Skeletal muscle cell (primary cell): ENCODE measurements around the gene HECA.
"Not testable (repeated sequence)": the region's sequence is repeated elsewhere in the genome, so short reads cannot be mapped to it uniquely, and the experiment has no call there.

Experiments used
- DNase-seq: peaks from one replicate; pipeline ENCODE4 v3.0.0-alpha.2; 2010; ENCODE audit warnings: low read depth
- H3K4me3 ChIP-seq: 2 replicates; pipeline ENCODE4 v1.5.1; 2011; ENCODE audit warnings: low read depth, mild to moderate bottlenecking, control low read depth, low read length, moderate library complexity

The HECA gene

DNA sequence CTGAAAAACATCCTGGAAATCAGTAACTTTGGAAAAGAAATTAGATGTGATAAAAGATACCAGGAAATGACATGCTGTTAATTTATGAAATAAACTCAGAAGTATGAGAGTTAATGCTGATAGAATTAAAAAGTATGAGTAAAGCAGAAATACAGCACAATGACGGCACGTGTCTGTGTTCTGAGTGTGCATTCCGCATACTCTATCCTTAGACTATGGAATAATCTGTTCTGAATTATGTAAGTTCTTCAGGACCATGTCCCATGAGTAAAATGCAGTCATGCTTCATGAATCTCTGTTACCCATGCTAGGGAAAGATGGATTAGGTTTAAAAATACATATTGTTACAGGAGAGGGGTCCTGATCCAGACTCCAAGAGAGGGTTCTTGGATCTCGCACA is 21.7 kb downstream of the HECA start:
- H3K4me3 ChIP-seq, result no peak overlapping the region
- DNase-seq, result no peak

GRCh38 chr6:139157086-139157485 is 22.2 kb downstream of the HECA start:
- DNase-seq, H3K4me3 ChIP-seq: not testable (repeated sequence)

DNA sequence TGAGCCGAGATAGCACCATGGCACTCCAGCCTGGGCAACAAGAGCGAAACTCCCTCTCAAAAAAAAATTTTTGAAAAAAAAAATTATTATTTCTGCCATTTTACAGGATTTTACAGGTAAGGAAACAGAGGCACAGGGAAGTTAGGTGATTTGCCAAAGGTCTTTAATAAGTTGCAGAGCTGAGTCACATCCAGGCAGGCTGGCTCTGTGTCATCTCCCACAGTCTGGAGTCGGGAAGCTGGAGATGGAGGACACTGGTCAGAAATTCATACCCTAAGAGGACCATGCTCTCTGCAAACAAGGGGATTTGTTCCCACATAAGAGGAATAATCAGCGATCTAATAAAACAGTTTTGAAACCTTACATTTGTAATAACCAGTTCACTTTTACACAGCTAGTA is 24.1 kb downstream of the HECA start:
- no peak for DNase-seq
- no peak overlapping the region for H3K4me3 ChIP-seq

DNA sequence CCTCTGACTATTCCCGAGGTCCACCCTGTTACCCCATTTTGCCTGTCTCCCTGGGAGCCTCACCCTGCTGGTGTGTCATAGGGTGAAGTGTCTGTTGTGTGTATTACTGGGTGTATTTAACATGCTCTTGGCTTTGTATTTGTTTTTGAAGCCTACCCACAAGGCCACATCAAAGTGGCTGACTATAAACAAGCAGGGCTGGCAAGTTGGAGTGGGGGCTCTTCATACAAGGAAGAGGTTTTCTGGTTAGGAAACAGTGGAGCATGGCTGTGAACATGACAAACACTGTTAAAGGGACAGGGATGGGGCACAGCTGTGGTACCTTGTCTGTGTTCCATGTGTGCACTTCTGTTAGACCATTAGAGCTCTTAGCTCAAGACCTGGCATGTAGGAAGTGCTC is 26.3 kb downstream of the HECA start:
- H3K4me3 ChIP-seq, result no peak overlapping the region
- no peak for DNase-seq

GRCh38 chr6:139161817-139162284 is 27.0 kb downstream of the HECA start:
- no peak for DNase-seq
- no peak overlapping the region for H3K4me3 ChIP-seq

GRCh38 chr6:139164001-139164400 is 29.1 kb downstream of the HECA start:
- no peak for DNase-seq
- no peak overlapping the region for H3K4me3 ChIP-seq

GRCh38 chr6:139165324-139165723 is 30.4 kb downstream of the HECA start:
- no peak overlapping the region for H3K4me3 ChIP-seq
- DNase-seq, result no peak

DNA sequence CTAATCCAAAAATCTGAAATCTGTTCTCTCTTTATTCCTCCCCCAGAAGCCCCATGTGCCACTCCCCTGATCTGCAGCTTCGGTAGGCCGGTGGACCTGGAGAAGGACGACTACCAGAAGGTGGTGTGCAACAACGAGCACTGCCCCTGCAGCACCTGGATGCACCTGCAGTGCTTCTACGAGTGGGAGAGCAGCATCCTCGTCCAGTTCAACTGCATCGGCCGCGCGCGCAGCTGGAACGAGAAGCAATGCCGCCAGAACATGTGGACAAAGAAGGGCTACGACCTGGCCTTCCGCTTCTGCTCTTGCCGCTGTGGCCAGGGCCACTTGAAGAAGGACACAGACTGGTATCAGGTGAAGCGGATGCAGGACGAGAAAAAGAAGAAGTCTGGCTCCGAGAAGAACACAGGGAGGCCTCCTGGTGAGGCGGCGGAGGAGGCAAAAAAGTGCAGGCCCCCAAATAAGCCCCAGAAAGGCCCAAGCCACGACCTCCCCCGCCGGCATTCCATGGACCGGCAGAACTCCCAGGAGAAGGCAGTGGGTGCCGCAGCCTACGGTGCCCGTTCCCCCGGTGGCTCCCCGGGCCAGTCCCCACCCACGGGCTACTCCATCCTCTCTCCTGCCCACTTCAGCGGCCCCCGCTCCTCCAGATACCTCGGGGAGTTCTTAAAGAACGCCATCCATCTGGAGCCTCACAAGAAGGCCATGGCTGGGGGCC is 31.5 kb downstream of the HECA start:
- no peak for DNase-seq
- no peak overlapping the region for H3K4me3 ChIP-seq

DNA sequence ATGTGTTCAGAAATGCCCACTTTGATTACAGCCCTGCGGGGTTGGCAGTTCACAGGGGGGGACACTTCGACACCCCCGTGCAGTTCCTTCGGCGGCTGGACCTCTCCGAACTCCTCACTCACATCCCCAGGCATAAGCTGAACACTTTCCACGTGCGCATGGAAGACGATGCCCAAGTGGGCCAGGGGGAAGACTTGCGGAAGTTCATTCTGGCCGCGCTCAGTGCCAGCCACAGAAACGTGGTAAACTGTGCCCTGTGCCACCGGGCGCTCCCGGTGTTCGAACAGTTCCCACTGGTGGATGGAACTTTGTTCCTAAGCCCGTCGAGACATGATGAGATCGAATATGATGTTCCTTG is 32.1 kb downstream of the HECA start:
- DNase-seq, result no peak

GRCh38 chr6:139172151-139172550 is 37.3 kb downstream of the HECA start:
- DNase-seq, result no peak
- no peak overlapping the region for H3K4me3 ChIP-seq

More for the DNA sequence above, 32.1 kb downstream of the HECA start:
- H3K4me3 ChIP-seq, result no peak overlapping the region

DNA sequence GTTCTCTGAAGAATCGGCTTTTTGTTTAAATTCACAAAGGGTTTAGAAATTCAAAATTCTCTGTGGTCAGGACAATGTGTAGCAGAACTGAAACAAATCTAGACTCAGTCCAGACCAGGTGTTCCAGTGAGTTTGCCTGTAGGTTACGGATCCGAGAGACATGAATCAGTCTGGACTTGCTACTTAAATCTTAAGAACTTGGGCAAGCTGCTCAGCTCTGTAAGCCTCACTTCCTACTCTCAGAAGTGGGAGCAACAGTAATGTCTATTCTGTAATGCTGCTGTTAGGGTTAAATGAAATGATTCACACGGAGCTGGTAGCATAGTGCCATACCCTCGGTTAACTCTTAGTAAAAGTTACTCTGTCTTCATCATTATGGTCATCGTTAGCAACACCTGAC is 37.7 kb downstream of the HECA start:
- no peak for DNase-seq
- no peak overlapping the region for H3K4me3 ChIP-seq

GRCh38 chr6:139173172-139173571 is 38.3 kb downstream of the HECA start:
- H3K4me3 ChIP-seq, result no peak overlapping the region
- no peak for DNase-seq

- no peak overlapping the region for H3K4me3 ChIP-seq
- DNase-seq, result no peak
These were observed 38.9 kb downstream of the HECA start for GRCh38 chr6:139173822-139174221.

GRCh38 chr6:139174961-139175360 is 40.1 kb downstream of the HECA start:
- no peak for DNase-seq
- no peak overlapping the region for H3K4me3 ChIP-seq

GRCh38 chr6:139175389-139175948 is 40.6 kb downstream of the HECA start:
- DNase-seq, result no peak
- no peak overlapping the region for H3K4me3 ChIP-seq

DNA sequence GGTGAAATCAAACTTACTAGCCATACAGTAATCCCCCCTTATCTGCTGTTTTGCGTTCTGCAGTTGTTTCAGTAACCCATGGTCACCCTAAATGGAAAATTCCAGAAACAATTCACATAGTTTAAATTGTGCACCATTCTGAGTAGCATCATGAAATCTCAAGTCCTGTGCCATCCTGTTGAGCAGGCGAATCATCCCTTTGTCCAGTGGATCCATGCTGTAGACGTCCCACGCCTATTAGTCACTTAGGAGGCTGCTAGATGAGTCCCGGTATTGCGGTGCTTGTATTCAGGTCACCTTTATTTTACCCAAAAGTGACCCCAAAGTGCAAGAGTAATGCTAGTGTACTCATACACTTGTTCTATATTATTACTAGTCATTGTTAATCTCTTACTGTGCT is 46.4 kb downstream of the HECA start:
- H3K4me3 ChIP-seq, result no peak overlapping the region

DNA sequence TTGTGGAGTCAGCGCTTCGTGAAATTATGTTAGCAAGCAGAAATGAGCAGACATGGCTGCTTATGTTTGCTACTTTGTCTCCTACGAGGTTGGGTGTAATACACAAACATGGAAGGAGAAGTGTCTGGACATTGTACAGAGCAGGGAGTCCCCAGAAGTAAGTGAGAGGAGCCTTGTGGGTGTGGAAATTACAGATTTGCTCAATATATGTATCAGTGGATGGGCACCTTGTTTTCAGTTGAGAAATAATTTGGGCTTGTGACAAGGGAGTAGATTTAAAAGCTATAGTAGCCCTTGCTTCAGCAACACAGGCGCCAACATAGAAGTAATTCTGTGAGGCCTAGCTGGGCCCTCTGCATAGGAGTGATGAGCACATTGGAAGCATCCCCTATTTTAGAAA is 49.2 kb downstream of the HECA start:
- DNase-seq, result no peak
- no peak overlapping the region for H3K4me3 ChIP-seq

More for the DNA sequence above, 46.4 kb downstream of the HECA start:
- DNase-seq, result no peak

GRCh38 chr6:139184459-139184858 is 49.6 kb downstream of the HECA start:
- no peak overlapping the region for H3K4me3 ChIP-seq
- DNase-seq, result no peak

DNA sequence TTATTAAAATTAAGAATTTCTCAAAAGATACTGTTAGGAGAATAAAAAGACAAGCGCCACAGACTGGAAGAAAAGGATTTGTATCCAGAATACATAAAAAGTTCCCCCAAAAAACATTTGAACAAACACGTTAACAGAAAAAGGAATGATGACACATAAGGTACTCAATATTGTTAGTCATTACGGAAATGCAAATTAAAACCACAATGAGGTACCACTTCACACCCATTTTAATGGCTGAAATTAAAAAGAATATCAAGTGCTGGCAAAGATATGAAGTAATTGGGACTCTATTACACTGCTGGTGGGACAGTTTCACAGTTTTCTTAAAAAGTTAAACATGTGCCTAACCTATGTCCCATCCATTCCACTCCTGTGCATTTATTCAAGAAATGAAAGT is 51.4 kb downstream of the HECA start:
- DNase-seq, result no peak

GRCh38 chr6:139186692-139187091 is 51.8 kb downstream of the HECA start:
- DNase-seq, result no peak
- no peak overlapping the region for H3K4me3 ChIP-seq

More for the DNA sequence above, 51.4 kb downstream of the HECA start:
- no peak overlapping the region for H3K4me3 ChIP-seq

GRCh38 chr6:139187489-139187888 is 52.6 kb downstream of the HECA start:
- no peak overlapping the region for H3K4me3 ChIP-seq
- DNase-seq, result no peak
